Keratinocyte (primary cell): ENCODE results near the gene AFF2. TPM values are rescaled to one million over a fixed set of nuclear protein-coding genes. Genes with fewer than 3 reads are reported as not detected.

ENCODE experiments used
- DNase-seq: peaks from one replicate; pipeline ENCODE4 v3.0.0-alpha.2; 2011; ENCODE audit warnings: low read depth, missing footprints, low spot score
- FAIRE-seq: peaks from 2 replicates; lab custom pipeline; 2011; peaks lifted over from hg19 to GRCh38; lab: Jason Lieb, UNC
- H2AFZ ChIP-seq: 2 replicates; pipeline ENCODE4 v1.6.0; 2012; ENCODE audit warnings: low read length, control low read depth, inconsistent platforms; ENCODE audit not compliant: control insufficient read depth
- H3K27ac ChIP-seq: 2 replicates; pipeline ENCODE4 v1.5.1; 2011; ENCODE audit warnings: low read length; ENCODE audit not compliant: control insufficient read depth, insufficient read depth
- H3K27me3 ChIP-seq: 3 replicates; pipeline ENCODE4 v1.6.0; 2011; ENCODE audit warnings: low read length; ENCODE audit not compliant: control insufficient read depth, insufficient read depth; ENCODE audit errors: extremely low read depth
- H3K36me3 ChIP-seq, 2 experiments: 2 replicates in 1 of 2; 3 replicates in 1 of 2; pipeline ENCODE4 v1.5.1; 2011; ENCODE audit warnings: low read length in 2 of 2, mild to moderate bottlenecking in 1 of 2; ENCODE audit not compliant: control insufficient read depth in 2 of 2, insufficient read depth in 2 of 2; ENCODE audit errors: extremely low read depth in 1 of 2
- H3K4me1 ChIP-seq: 3 replicates; pipeline ENCODE4 v1.5.1; 2011; ENCODE audit warnings: low read length; ENCODE audit not compliant: control insufficient read depth, insufficient read depth; ENCODE audit errors: extremely low read depth
- H3K4me2 ChIP-seq: 3 replicates; pipeline ENCODE4 v1.6.0; 2011; ENCODE audit warnings: low read depth, low read length; ENCODE audit not compliant: control insufficient read depth, insufficient read depth; ENCODE audit errors: extremely low read depth
- H3K4me3 ChIP-seq, 3 experiments: fragments of 200-600 bp in 1 of 3; sonication (generic) in 1 of 3; 2 replicates in 2 of 3; 3 replicates in 1 of 3; pipeline ENCODE4 v1.5.1; 2011 to 2016; ENCODE audit warnings: low read length in 3 of 3, mild to moderate bottlenecking in 3 of 3, control low read depth in 2 of 3, inconsistent platforms in 1 of 3, low read depth in 1 of 3, mixed read lengths in 1 of 3, mixed run types in 1 of 3, moderate library complexity in 1 of 3; ENCODE audit not compliant: control insufficient read depth in 2 of 3, insufficient read depth in 2 of 3; ENCODE audit errors: extremely low read depth in 1 of 3
- H3K79me2 ChIP-seq: 2 replicates; pipeline ENCODE4 v1.6.0; 2012; ENCODE audit warnings: low read length; ENCODE audit not compliant: control insufficient read depth, insufficient read depth
- H3K9ac ChIP-seq: 3 replicates; pipeline ENCODE4 v1.6.0; 2011; ENCODE audit warnings: low read length; ENCODE audit not compliant: control insufficient read depth, insufficient read depth; ENCODE audit errors: extremely low read depth
- H3K9me1 ChIP-seq: 3 replicates; pipeline ENCODE4 v1.6.0; 2011; ENCODE audit warnings: low read length; ENCODE audit not compliant: control insufficient read depth, insufficient read depth; ENCODE audit errors: extremely low read depth
- H3K9me3 ChIP-seq: 2 replicates; pipeline ENCODE4 v1.5.1; 2012; ENCODE audit warnings: low read depth, low read length; ENCODE audit not compliant: control insufficient read depth
- H4K20me1 ChIP-seq: 3 replicates; pipeline ENCODE4 v1.6.0; 2011; ENCODE audit warnings: low read length; ENCODE audit not compliant: control insufficient read depth, insufficient read depth; ENCODE audit errors: extremely low read depth
- CTCF ChIP-seq, 3 experiments: IDR thresholded peaks in 1 of 3; conservative IDR thresholded peaks in 1 of 3; optimal IDR thresholded peaks in 1 of 3; 2 replicates in 2 of 3; 3 replicates in 1 of 3; pipeline versions ENCODE3 to v1.5.1; 2011; ENCODE audit warnings: low read length in 3 of 3, mild to moderate bottlenecking in 3 of 3, moderate library complexity in 2 of 3, control low read depth in 1 of 3, inconsistent platforms in 1 of 3; ENCODE audit not compliant: insufficient read depth in 2 of 3; ENCODE audit errors: extremely low read depth in 1 of 3
- EZH2 ChIP-seq: IDR thresholded peaks from one replicate; pipeline ENCODE4 v1.6.1; 2012; ENCODE audit warnings: inconsistent platforms, mild to moderate bottlenecking, low read length, moderate library complexity
- dilution Hi-C: fragments of 300-500 bp; cut with MboI; formaldehyde crosslinking; loops from one replicate; pipeline ENCODE4 v1.7.0; 2020; ENCODE audit warnings: low sequenced_read_pairs; ENCODE audit not compliant: extremely low pct_ligation_motif_present
- polyA plus RNA-seq, 5 experiments: library from polyadenylated mRNA; depleted of rRNA in 3 of 5; stranded (reverse) in 3 of 5; stranded (forward) in 1 of 5; unstranded in 1 of 5; fragments of >200 nt; gene quantifications; 1 replicate in 1 of 5; 2 replicates in 3 of 5; 3 replicates in 1 of 5; pipeline versions ENCODE4 v1.2.1 to v1.2.3, GENCODE V29; 2011 to 2012; ENCODE audit warnings: missing spikeins in 2 of 5, low read depth in 1 of 5, low replicate concordance in 1 of 5

The AFF2 gene
- polyA plus RNA-seq, 1 donor (not counting 4 experiments of a cell fraction or from before 2014, with no cell fraction given): 0.01 TPM

GRCh38 chrX:148958901-148959300 is 458.5 kb downstream of the AFF2 start:
- no peak for TF ChIP-seq CTCF (optimal IDR thresholded peaks at IDR 0.05 in 1 of 3, IDR thresholded peaks at IDR 0.05 in 1 of 3, conservative IDR thresholded peaks at IDR 0.05 in 1 of 3; ENCODE audit: extremely low read depth in 1 of 3, insufficient read depth in 2 of 3, low read length in 3 of 3)
- TF ChIP-seq EZH2: no peak

GRCh38 chrX:148960060-148960459 is 459.6 kb downstream of the AFF2 start:
- Histone ChIP-seq H2AFZ (no peak overlapping the region), H3K4me2 (no peak overlapping the region), H3K79me2 (no peaks in the 10 kb centered on the region), H3K4me3 (no peak overlapping the region), H3K9ac (no peak overlapping the region), H3K9me3 (no peaks in the 10 kb centered on the region), H4K20me1 (no peaks in the 10 kb centered on the region), H3K36me3 (no peaks in the 10 kb centered on the region), H3K27me3 (no peaks in the 10 kb centered on the region), H3K9me1 (no peaks in the 10 kb centered on the region), H3K27ac (no peak overlapping the region), H3K4me1 (no peaks in the 10 kb centered on the region)
- no peak for DNase-seq
- dilution Hi-C loops: no loop called here
- FAIRE-seq: no peak
- TF ChIP-seq CTCF (optimal IDR thresholded peaks at IDR 0.05 in 1 of 3, IDR thresholded peaks at IDR 0.05 in 1 of 3, conservative IDR thresholded peaks at IDR 0.05 in 1 of 3; ENCODE audit: extremely low read depth in 1 of 3, insufficient read depth in 2 of 3, low read length in 3 of 3) (no peak), EZH2 (no peak)

More at GRCh38 chrX:148958901-148959300, 458.5 kb downstream of the AFF2 start:
- no peaks in the 10 kb centered on the region for H3K4me1 ChIP-seq
- no peak overlapping the region for H3K27ac ChIP-seq
- no peak overlapping the region for H2AFZ ChIP-seq
- no peaks in the 10 kb centered on the region for H4K20me1 ChIP-seq
- no peak overlapping the region for H3K9ac ChIP-seq
- dilution Hi-C loops: no loop called here
- no peaks in the 10 kb centered on the region for H3K36me3 ChIP-seq
- no peaks in the 10 kb centered on the region for H3K9me1 ChIP-seq
- no peak overlapping the region for H3K4me2 ChIP-seq
- no peak for FAIRE-seq
- no peaks in the 10 kb centered on the region for H3K9me3 ChIP-seq
- DNase-seq: no peak
- no peaks in the 10 kb centered on the region for H3K79me2 ChIP-seq
- no peaks in the 10 kb centered on the region for H3K27me3 ChIP-seq
- no peak overlapping the region for H3K4me3 ChIP-seq
